Measurements from ENCODE around the gene FCGR2B.

DNA sequence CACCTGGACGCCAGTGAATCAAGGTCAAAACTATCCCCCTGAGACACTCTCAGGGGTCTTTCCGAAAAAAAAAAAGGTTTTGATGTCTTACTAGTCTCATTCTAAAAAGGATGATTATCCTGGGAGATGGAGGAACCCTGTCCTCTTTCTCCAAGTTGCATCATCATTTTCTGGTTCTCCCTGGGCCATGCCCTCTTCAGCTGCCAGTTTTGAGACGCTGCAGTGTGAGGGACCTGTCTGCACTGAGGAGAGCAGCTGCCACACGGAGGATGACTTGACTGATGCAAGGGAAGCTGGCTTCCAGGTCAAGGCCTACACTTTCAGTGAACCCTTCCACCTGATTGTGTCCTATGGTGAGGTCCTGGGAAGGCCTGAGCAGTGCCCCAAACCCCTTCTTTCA is 47.6 kb downstream of the FCGR2B start:
- TF ChIP-seq, protein P1, sequence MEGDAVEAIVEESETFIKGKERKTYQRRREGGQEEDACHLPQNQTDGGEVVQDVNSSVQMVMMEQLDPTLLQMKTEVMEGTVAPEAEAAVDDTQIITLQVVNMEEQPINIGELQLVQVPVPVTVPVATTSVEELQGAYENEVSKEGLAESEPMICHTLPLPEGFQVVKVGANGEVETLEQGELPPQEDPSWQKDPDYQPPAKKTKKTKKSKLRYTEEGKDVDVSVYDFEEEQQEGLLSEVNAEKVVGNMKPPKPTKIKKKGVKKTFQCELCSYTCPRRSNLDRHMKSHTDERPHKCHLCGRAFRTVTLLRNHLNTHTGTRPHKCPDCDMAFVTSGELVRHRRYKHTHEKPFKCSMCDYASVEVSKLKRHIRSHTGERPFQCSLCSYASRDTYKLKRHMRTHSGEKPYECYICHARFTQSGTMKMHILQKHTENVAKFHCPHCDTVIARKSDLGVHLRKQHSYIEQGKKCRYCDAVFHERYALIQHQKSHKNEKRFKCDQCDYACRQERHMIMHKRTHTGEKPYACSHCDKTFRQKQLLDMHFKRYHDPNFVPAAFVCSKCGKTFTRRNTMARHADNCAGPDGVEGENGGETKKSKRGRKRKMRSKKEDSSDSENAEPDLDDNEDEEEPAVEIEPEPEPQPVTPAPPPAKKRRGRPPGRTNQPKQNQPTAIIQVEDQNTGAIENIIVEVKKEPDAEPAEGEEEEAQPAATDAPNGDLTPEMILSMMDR (IDR thresholded peaks at IDR 0.05; ENCODE audit: insufficient read depth, low read depth, low read length): no peak
- TF ChIP-seq EZH2 (IDR thresholded peaks at IDR 0.05; ENCODE audit: insufficient read depth, low read length): no peak
